K562 (cell line): ENCODE results near the gene DIAPH3. TPM values are rescaled to one million over a fixed set of nuclear protein-coding genes. Genes with fewer than 3 reads are reported as not detected.

Experiments used
- CEBPG ChIP-seq, 3 experiments: fragments of 200-800 bp in 1 of 3; sonication (Bioruptor generic) in 1 of 3; sonication (generic) in 1 of 3; formaldehyde crosslinking in 1 of 3; IDR thresholded peaks in 2 of 3; conservative IDR thresholded peaks in 1 of 3; 2 replicates each; pipeline versions ENCODE4 v1.6.1 to v1.8.0; 2016 to 2022; ENCODE audit warnings: missing compliant biosample characterization in 2 of 3, missing genetic modification characterization in 2 of 3, mild to moderate bottlenecking in 1 of 3, missing genetic modification reagents in 1 of 3
- ETV1 ChIP-seq: fragments of 450-650 bp; conservative IDR thresholded peaks from 2 replicates; pipeline ENCODE4 v1.6.1; 2016; ENCODE audit warnings: missing genetic modification characterization, control low read depth, low read depth, missing compliant biosample characterization
- ETV6 ChIP-seq, 3 experiments: fragments of 150-350 bp in 1 of 3; sonication (generic) in 1 of 3; formaldehyde crosslinking in 1 of 3; IDR thresholded peaks; 2 replicates each; pipeline versions ENCODE4 v1.6.1 to v1.8.0; 2014 to 2022; ENCODE audit warnings: borderline replicate concordance in 2 of 3, low read depth in 2 of 3, antibody characterized with exemption in 1 of 3, low read length in 1 of 3, mild to moderate bottlenecking in 1 of 3, missing genetic modification reagents in 1 of 3
- HDAC2 ChIP-seq: fragments of 450-650 bp; IDR thresholded peaks from 2 replicates; pipeline ENCODE4 v1.6.1; 2016; ENCODE audit warnings: mild to moderate bottlenecking
- HOXB6 ChIP-seq: fragments of 250-450 bp; sonication (Bioruptor Pico); IDR thresholded peaks from 2 replicates; pipeline ENCODE4 v1.5.1; 2022; ENCODE audit warnings: mild to moderate bottlenecking, borderline replicate concordance
- KAT8 ChIP-seq: fragments of 450-650 bp; IDR thresholded peaks from 2 replicates; pipeline ENCODE4 v1.6.1; 2016; ENCODE audit warnings: low read depth, mild to moderate bottlenecking
- KDM4B ChIP-seq, 2 experiments: fragments of 450-650 bp in 1 of 2; sonication (generic) in 1 of 2; IDR thresholded peaks; 2 replicates each; pipeline ENCODE4 v1.6.1; 2016 to 2017; ENCODE audit warnings: borderline replicate concordance in 2 of 2, antibody characterized with exemption in 1 of 2, low read depth in 1 of 2, mild to moderate bottlenecking in 1 of 2
- KDM5B ChIP-seq: fragments of 200-600 bp; sonication (generic); IDR thresholded peaks from 2 replicates; pipeline ENCODE4 v1.6.1; 2012; ENCODE audit warnings: low read depth, mild to moderate bottlenecking, moderate library complexity, low read length, control low read depth, inconsistent platforms; ENCODE audit not compliant: insufficient replicate concordance
- MCM3 ChIP-seq: fragments of 450-650 bp; IDR thresholded peaks from 2 replicates; pipeline ENCODE4 v1.6.1; 2016
- NR3C1 ChIP-seq: sonication (generic); formaldehyde crosslinking; IDR thresholded peaks from 2 replicates; pipeline ENCODE4 v1.8.1; 2022; ENCODE audit warnings: missing genetic modification reagents
- SMARCA4 ChIP-seq: fragments of 450-650 bp; IDR thresholded peaks from 2 replicates; pipeline ENCODE4 v1.6.1; 2016
- SOX6 ChIP-seq: fragments of 450-650 bp; IDR thresholded peaks from 2 replicates; pipeline ENCODE4 v1.6.1; 2014; ENCODE audit warnings: mild to moderate bottlenecking
- SREBF1 ChIP-seq: fragments of 150-350 bp; IDR thresholded peaks from 2 replicates; pipeline ENCODE4 v1.6.1; 2014; ENCODE audit warnings: antibody characterized with exemption, low read depth, low read length, borderline replicate concordance
- TBL1XR1 ChIP-seq, 2 experiments: IDR thresholded peaks; 2 replicates each; pipeline ENCODE4 v1.6.1; 2012; ENCODE audit warnings: improper control_type of control experiment in 2 of 2, low read length in 2 of 2, mild to moderate bottlenecking in 1 of 2
- TRIM24 ChIP-seq, 2 experiments: fragments of 450-650 bp; IDR thresholded peaks; 2 replicates each; pipeline ENCODE4 v1.6.1; 2016
- ZNF41 ChIP-seq: fragments of 250-450 bp; sonication (Bioruptor Pico); conservative IDR thresholded peaks from 2 replicates; pipeline ENCODE4 v1.4.0; 2020; ENCODE audit warnings: mild to moderate bottlenecking
- ZNF507 ChIP-seq: conservative IDR thresholded peaks from 2 replicates; pipeline ENCODE4 v1.6.1; 2017; ENCODE audit warnings: missing genetic modification characterization, missing compliant biosample characterization
- ZNF583 ChIP-seq: fragments of 250-450 bp; sonication (Bioruptor Pico); IDR thresholded peaks from 2 replicates; pipeline ENCODE4 v1.4.0; 2020
- ZNF75A ChIP-seq: fragments of 450-650 bp; formaldehyde crosslinking; IDR thresholded peaks from 2 replicates; pipeline ENCODE4 v1.4.0; 2020; ENCODE audit warnings: mild to moderate bottlenecking
- ZSCAN32 ChIP-seq: fragments of 450-650 bp; formaldehyde crosslinking; IDR thresholded peaks from 2 replicates; pipeline ENCODE4 v1.4.0; 2020; ENCODE audit warnings: mild to moderate bottlenecking, moderate library complexity
- polyA plus RNA-seq, 8 experiments: library from polyadenylated mRNA; depleted of rRNA in 4 of 8; stranded (reverse) in 5 of 8; unstranded in 3 of 8; fragments of >200 nt; fragmentation: Nextera tagmentation in 2 of 8; fragmentation: Illumina TruSeq in 1 of 8; extraction: Ambion mirVana in 2 of 8; extraction: Trizol in 1 of 8; gene quantifications; 2 replicates each; pipeline versions ENCODE4 v1.2.1 to v1.2.3, GENCODE V29; 2011 to 2014; ENCODE audit warnings: inconsistent platforms in 1 of 8, missing spikeins in 1 of 8
- total RNA-seq, 7 experiments: library from RNA; depleted of rRNA in 6 of 7; stranded (reverse); fragments of >200 nt in 6 of 7; fragmentation: Illumina TruSeq in 2 of 7; extraction: Trizol in 2 of 7; gene quantifications; 2 replicates each; pipeline versions ENCODE4 v1.2.1 to v1.2.3, GENCODE V29; 2011 to 2021; ENCODE audit warnings: low replicate concordance in 1 of 7
- TF ChIP-seq, protein P1 (sequence below): sonication (generic); formaldehyde crosslinking; IDR thresholded peaks from 2 replicates; pipeline ENCODE4 v1.8.0; 2022; ENCODE audit warnings: missing genetic modification reagents, mild to moderate bottlenecking, moderate library complexity, borderline replicate concordance
- TF ChIP-seq, protein P2 (sequence below): fragments of 200-800 bp; sonication (Bioruptor generic); IDR thresholded peaks from 2 replicates; pipeline ENCODE4 v1.6.1; 2016; ENCODE audit warnings: missing genetic modification characterization, missing compliant biosample characterization

DIAPH3 gene
- total and polyA plus RNA-seq, 9 of the 15 experiments (the other 6 are each of a cell fraction or from before 2014, with no cell fraction given) = 9.0 to 18.7 (median 14.7) TPM

DNA sequence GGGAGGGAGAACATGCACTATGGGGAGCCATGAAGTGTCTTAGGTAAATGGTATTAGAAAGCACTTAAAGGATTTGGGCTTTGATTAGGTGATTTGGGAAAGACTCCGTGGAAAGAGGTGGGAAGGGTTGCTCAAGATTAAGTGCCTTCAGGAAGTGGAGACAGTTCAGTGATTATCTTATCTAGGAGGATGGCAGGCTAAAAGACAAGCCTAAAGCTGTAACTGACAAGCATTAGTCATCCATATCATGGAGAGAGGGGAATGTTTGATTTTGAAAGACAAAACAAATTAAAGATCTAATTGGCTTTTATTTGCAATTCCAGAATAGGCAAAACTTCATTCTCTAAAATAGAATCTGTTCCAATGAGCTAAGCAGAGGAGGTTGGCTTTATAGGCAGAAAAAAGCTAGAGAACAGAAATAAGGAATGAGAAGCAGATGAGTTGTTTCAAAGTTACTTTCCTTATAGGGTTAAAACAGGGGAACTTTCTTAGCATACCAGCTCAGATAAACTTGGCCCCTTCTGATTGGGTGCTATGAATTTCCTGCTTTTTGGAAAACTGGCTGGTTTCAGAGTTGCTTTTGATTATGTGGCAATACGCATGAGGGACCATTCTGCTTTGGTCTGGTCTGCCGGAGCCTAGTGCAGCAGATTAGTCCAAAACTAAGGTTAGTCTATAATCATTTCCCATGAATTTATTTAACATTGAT is 1.8 kb upstream of the DIAPH3 start (continued):
- TF ChIP-seq MCM3 (no peak), CEBPG (CRISPR knock-in tag; IDR thresholded peaks at IDR 0.05) (no peak), CEBPG (tag; conservative IDR thresholded peaks at IDR 0.05 in 1 of 2, IDR thresholded peaks at IDR 0.05 in 1 of 2) (peak in 1 of 2 experiments; percentile 45; a peak in 2 of 4 replicates), TBL1XR1 (IDR thresholded peaks at IDR 0.05; ENCODE audit: low read length in 2 of 2) (peak in 1 of 2 experiments; percentile 30; a peak in 1 of 4 replicates), TRIM24 (IDR thresholded peaks at IDR 0.05) (0 out of 4 replicates have a peak, but pooled peaks of 1 of the 2 experiments have one; percentile 15), ETV1 (no peak), HDAC2 (peak; percentile 53; the same call in 1 of the 2 replicates), ZNF75A (CRISPR knock-in tag) (no peak), KDM5B (no peak), SOX6 (peak; percentile 50), NR3C1 (CRISPR knock-in tag) (no peak), ZNF507 (tag) (no peak), HOXB6 (CRISPR knock-in tag) (no peak), SMARCA4 (peak; percentile 84), SREBF1 (no peak), KAT8 (no peak), ZSCAN32 (CRISPR knock-in tag) (no peak), KDM4B (IDR thresholded peaks at IDR 0.05; ENCODE audit: borderline replicate concordance in 2 of 2, low read depth in 1 of 2) (no peak), ZNF41 (CRISPR knock-in tag) (no peak), ZNF583 (CRISPR knock-in tag) (no peak), ETV6 (IDR thresholded peaks at IDR 0.05; ENCODE audit: borderline replicate concordance in 1 of 2, low read depth in 2 of 2, low read length in 1 of 2) (no peak), ETV6 (CRISPR knock-in tag; IDR thresholded peaks at IDR 0.05; ENCODE audit: borderline replicate concordance) (no peak)
- TF ChIP-seq, protein P1, sequence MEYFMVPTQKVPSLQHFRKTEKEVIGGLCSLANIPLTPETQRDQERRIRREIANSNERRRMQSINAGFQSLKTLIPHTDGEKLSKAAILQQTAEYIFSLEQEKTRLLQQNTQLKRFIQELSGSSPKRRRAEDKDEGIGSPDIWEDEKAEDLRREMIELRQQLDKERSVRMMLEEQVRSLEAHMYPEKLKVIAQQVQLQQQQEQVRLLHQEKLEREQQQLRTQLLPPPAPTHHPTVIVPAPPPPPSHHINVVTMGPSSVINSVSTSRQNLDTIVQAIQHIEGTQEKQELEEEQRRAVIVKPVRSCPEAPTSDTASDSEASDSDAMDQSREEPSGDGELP (CRISPR knock-in tag) = no peak
- TF ChIP-seq, protein P2, sequence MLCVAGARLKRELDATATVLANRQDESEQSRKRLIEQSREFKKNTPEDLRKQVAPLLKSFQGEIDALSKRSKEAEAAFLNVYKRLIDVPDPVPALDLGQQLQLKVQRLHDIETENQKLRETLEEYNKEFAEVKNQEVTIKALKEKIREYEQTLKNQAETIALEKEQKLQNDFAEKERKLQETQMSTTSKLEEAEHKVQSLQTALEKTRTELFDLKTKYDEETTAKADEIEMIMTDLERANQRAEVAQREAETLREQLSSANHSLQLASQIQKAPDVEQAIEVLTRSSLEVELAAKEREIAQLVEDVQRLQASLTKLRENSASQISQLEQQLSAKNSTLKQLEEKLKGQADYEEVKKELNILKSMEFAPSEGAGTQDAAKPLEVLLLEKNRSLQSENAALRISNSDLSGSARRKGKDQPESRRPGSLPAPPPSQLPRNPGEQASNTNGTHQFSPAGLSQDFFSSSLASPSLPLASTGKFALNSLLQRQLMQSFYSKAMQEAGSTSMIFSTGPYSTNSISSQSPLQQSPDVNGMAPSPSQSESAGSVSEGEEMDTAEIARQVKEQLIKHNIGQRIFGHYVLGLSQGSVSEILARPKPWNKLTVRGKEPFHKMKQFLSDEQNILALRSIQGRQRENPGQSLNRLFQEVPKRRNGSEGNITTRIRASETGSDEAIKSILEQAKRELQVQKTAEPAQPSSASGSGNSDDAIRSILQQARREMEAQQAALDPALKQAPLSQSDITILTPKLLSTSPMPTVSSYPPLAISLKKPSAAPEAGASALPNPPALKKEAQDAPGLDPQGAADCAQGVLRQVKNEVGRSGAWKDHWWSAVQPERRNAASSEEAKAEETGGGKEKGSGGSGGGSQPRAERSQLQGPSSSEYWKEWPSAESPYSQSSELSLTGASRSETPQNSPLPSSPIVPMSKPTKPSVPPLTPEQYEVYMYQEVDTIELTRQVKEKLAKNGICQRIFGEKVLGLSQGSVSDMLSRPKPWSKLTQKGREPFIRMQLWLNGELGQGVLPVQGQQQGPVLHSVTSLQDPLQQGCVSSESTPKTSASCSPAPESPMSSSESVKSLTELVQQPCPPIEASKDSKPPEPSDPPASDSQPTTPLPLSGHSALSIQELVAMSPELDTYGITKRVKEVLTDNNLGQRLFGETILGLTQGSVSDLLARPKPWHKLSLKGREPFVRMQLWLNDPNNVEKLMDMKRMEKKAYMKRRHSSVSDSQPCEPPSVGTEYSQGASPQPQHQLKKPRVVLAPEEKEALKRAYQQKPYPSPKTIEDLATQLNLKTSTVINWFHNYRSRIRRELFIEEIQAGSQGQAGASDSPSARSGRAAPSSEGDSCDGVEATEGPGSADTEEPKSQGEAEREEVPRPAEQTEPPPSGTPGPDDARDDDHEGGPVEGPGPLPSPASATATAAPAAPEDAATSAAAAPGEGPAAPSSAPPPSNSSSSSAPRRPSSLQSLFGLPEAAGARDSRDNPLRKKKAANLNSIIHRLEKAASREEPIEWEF (CRISPR knock-in tag) = no peak
